ENCODE results near the gene IQGAP1.

GRCh38 chr15:90413411-90414379 is 25.7 kb downstream of the IQGAP1 start:
- TF ChIP-seq, protein P1, sequence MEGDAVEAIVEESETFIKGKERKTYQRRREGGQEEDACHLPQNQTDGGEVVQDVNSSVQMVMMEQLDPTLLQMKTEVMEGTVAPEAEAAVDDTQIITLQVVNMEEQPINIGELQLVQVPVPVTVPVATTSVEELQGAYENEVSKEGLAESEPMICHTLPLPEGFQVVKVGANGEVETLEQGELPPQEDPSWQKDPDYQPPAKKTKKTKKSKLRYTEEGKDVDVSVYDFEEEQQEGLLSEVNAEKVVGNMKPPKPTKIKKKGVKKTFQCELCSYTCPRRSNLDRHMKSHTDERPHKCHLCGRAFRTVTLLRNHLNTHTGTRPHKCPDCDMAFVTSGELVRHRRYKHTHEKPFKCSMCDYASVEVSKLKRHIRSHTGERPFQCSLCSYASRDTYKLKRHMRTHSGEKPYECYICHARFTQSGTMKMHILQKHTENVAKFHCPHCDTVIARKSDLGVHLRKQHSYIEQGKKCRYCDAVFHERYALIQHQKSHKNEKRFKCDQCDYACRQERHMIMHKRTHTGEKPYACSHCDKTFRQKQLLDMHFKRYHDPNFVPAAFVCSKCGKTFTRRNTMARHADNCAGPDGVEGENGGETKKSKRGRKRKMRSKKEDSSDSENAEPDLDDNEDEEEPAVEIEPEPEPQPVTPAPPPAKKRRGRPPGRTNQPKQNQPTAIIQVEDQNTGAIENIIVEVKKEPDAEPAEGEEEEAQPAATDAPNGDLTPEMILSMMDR (IDR thresholded peaks at IDR 0.05) = no peak
- no peak for TF ChIP-seq POLR2A (IDR thresholded peaks at IDR 0.05)
